ENCODE data around the gene WNT9A. TPM values are rescaled to one million over a fixed set of nuclear protein-coding genes. Genes with fewer than 3 reads are reported as not detected.

The WNT9A gene
- total and polyA plus RNA-seq, 9 of the 15 experiments (the other 6 are each of a cell fraction or from before 2014, with no cell fraction given), result 0.04 to 0.17 (median 0.10) TPM; not detected in 4

DNA sequence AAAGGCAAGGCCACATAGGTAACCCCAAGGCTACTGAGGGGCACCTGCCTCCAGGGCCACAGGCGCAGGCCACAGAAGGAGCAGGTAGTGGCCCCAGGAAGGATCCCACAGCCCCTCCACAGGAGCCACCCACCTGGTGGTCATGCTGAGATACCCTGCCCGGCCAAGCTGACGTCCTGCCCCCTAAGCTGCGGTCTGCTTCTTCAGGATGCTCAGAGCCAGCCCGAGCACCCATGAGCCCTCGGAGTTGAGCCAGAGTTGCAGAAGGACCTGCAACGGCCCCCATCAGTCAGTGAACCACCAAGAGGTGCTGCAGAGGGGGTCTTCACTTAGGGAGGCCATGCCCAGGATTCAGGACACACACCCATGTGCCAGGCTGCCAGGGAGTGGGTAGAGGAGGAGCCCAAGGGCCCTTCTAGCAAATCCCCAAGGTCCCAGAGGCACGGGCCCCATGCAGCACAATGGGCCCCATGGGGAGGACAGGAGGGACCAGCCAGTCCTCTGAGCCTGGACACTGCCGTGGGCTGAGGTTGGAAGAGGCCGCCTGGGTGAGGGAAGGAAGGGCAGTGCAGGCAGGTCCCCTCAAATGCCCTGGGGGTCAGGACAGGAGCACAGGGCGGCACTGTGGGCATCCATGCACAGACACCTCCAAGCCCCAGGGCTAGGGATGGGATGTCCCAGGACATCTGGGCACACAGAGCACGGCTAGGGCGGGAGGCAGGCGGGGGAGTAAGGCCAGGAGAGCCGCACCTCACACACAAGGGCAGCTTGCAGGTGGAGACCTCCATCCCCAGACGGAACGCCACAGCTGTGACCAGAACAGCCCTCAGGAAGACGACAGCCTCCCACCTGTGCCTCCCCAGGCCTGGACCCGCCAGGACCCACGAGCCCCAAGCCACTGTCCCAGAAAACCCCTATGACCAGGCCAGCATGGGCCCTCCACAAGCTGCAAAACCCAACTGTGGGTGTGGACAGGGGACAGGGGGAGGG is 20.5 kb downstream of the WNT9A start:
- intact Hi-C loops (cut with micrococcal nuclease) (no loop called here), in situ Hi-C loops (cut with MboI) (no loop called here)
- 3% methylated on average over 20 of the region's 20 CpGs for WGBS (ENCODE audit: insufficient coverage, low coverage, missing lambda C conversion rate)
- Histone ChIP-seq H3K27ac (ENCODE audit: extremely low read depth, low read depth, low read length) (no peak overlapping the region), H2AFZ (ENCODE audit: low read depth, low read length) (no peak overlapping the region), H3K4me1 (replicated peaks in 1 of 2; ENCODE audit: control insufficient read depth in 2 of 2, insufficient read depth in 2 of 2, low read length in 2 of 2) (peaks cover 0 to 44% of the 10 kb centered on the region in 2 experiments; a peak in 2 of 5 replicates), H3K4me3 (no peak overlapping the region), H4K20me1 (replicated peaks; ENCODE audit: control insufficient read depth, insufficient read depth, low read length) (0 out of 2 replicates have a peak, but pooled peaks cover 3% of the 10 kb centered on the region), H3K27me3 (ENCODE audit: control insufficient read depth in 2 of 2, insufficient read depth in 2 of 2, low read length in 2 of 2) (peaks cover 32 to 77% of the 10 kb centered on the region in 2 experiments), H3K9ac (ENCODE audit: insufficient read depth in 1 of 2, low read depth in 2 of 2, low read length in 2 of 2) (no peak overlapping the region; a peak in 1 of 4 replicates), H3K9me1 (ENCODE audit: control insufficient read depth, insufficient read depth, low read length) (no peaks in the 10 kb centered on the region), H3K9me3 (replicated peaks; ENCODE audit: control insufficient read depth, insufficient read depth, low read depth, low read length) (no peaks in the 10 kb centered on the region), H3K79me2 (ENCODE audit: control insufficient read depth, insufficient read depth, low read length) (no peaks in the 10 kb centered on the region), H3K4me2 (ENCODE audit: insufficient read depth, low read length) (no peak overlapping the region), H3K36me3 (ENCODE audit: control insufficient read depth, insufficient read depth, low read length) (no peaks in the 10 kb centered on the region)
- POLR2A ChIA-PET, result interaction anchor here (0.6 to 1.7 kb wide), 3 partner anchors 13 to 487 kb away, joined by 3 to 4 read pairs (median 4); no protein-coding TSS in a partner anchor
- DNase-seq (ENCODE audit: extremely low read depth in 1 of 4, low spot score in 3 of 4) (no peak), FAIRE-seq (no peak), ATAC-seq (no peak)
- CTCF ChIA-PET (ENCODE audit: low intra/inter-chr PET ratio), result no interaction called here
- TF ChIP-seq, protein P1, sequence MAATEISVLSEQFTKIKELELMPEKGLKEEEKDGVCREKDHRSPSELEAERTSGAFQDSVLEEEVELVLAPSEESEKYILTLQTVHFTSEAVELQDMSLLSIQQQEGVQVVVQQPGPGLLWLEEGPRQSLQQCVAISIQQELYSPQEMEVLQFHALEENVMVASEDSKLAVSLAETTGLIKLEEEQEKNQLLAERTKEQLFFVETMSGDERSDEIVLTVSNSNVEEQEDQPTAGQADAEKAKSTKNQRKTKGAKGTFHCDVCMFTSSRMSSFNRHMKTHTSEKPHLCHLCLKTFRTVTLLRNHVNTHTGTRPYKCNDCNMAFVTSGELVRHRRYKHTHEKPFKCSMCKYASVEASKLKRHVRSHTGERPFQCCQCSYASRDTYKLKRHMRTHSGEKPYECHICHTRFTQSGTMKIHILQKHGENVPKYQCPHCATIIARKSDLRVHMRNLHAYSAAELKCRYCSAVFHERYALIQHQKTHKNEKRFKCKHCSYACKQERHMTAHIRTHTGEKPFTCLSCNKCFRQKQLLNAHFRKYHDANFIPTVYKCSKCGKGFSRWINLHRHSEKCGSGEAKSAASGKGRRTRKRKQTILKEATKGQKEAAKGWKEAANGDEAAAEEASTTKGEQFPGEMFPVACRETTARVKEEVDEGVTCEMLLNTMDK (IDR thresholded peaks at IDR 0.05; ENCODE audit: borderline replicate concordance, insufficient read depth, low read depth, low read length, poor library complexity, severe bottlenecking), result no peak
- no peak for TF ChIP-seq ZNF140 (CRISPR knock-in tag; IDR thresholded peaks at IDR 0.05)
- no peak for TF ChIP-seq ZBTB7A (IDR thresholded peaks at IDR 0.05; ENCODE audit: borderline replicate concordance, control insufficient read depth, low read depth, low read length)
- BruUV-seq (replicated peaks), result no TSS peak
